Activated CD4-positive, alpha-beta T cell treated with anti-CD3 and anti-CD28 coated beads for 4 hours (primary cell): ENCODE data around the gene MEX3B.
"Not testable (repeated sequence)": the region's sequence is repeated elsewhere in the genome, so short reads cannot be mapped to it uniquely, and the experiment has no call there.

ENCODE experiments used
- DNase-seq, 2 donors: peaks; one replicate each; pipeline ENCODE4 v3.0.0-alpha.2; 2020

MEX3B gene

GRCh38 chr15:82047453-82048400 is 1.9 kb upstream of the MEX3B start:
- no peak for DNase-seq

GRCh38 chr15:82046666-82047452 is 1.0 kb upstream of the MEX3B start:
- peak; percentile 83 to 84 for DNase-seq

DNA sequence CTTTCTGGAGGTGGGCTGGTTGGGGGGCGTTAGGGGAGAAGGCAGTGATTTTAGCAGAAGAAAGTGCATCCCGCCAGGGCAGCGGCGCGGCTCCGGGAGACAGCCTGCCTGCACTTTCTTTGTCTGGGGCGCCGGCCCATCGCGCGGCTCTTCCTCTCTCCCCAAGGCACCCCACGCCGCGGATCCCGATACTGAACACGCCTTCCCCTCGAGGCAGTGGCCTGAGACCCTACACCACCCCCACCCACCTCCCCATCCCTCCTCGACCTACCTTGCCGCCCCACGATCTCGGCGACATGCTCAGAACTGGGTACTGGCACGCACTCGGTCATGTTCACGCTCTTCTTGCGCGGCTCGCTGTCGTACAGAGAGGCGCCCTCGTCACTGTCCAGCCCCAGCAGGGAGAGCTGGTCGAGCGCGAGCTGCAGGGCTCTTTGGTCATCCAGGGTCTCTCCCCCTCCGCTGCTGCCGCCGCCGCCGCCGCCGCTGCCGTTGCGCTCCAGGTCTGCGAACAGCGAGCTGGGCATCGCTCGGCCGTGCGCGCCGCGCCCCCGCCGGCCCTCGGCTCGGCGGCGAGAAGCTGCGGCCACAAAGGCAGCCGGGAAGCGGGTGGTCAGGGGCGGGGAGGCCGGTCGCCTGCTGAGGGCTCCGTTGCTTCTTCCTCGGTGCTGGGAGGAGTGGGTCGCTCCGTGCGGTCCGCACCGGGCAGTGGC is 483 bp downstream of the MEX3B start:
- DNase-seq = peak; percentile 10 to 13

DNA sequence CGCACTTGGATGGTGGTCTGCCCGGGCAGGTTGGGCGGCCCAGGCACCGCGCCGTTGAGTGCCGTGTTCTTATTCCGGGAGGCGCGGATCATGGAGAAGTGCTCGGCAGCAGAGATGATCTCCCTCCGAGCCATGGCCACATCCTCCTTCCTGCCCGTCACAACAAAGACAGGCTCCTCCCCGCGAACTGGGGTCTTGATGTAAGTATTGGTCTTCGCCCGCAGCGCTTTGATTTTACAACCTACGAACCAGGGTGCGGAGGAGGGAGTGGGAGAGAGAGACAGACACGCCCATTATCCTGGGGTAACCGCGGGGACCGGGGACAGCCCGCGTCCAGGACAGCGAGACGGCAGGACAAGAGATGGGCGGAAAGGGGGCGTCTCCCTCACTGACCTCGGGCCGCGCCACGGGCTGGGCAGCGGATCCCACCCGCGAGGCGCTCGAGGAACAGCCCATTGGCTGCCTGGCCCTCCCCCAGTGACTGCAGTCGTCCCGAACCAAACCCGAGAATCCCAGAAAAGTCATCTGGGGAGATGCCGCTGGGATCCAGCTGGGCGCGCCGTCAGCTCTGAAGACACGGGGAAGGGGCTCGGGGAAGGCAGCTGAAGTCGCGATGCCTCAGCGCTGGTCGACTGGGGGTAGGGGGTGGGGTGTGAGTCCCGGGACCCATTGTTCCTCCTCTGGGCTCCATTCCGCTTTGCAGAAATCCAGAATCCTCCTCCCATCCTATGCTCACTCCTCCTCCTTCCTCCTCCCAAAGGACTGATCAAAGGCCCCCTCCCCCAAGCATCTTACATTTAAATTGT is 1.2 kb downstream of the MEX3B start:
- DNase-seq = peak; percentile 28 to 36

GRCh38 chr15:82043796-82044372 is 1.9 kb downstream of the MEX3B start:
- DNase-seq = no peak

DNA sequence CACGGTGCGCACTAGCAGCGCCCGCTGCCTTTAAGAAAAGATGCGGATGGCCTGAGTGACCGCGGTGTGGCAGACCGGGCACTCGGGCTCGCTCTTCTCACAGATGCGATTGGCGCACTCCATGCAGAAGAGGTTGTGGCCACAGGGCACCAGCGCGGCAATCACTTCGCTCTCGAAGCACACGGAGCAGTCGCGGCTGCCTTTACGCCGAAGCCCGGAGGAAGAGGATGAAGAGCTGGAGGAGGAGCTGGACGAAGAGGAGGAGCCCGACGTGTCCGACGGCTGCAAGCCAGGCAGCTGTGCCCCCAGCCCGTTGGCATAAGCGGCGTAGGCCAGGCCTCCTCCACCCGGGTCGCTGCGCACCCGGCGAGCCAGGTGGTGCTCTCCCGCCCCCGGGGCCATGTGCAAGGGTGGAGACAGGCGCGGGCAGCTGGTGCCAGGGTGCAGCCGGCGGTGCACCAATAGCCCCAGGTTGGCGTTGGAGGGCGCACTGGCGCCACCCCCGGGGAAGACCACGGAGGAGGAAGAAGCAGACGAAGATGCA is 2.6 kb downstream of the MEX3B start:
- DNase-seq = no peak

DNA sequence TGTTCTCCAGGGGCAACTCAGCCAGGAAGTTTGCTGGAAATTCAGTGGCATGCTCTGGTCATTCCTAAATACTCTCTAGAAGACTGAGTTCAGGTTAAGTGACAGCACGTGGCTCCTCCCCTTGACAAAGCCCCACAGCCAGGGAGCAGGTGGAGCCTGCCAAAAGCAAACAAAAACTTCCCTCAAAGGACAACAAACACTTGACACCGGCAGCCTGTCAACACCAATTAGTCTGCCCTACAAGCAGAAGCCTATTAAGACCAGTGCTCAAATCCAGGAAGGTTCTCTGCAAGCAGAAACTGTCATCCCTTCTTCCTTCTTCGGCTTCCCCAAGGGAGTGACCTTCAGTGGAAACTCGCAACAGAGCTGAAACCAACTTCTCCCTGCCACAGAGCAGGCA is 5.0 kb downstream of the MEX3B start:
- no peak for DNase-seq

DNA sequence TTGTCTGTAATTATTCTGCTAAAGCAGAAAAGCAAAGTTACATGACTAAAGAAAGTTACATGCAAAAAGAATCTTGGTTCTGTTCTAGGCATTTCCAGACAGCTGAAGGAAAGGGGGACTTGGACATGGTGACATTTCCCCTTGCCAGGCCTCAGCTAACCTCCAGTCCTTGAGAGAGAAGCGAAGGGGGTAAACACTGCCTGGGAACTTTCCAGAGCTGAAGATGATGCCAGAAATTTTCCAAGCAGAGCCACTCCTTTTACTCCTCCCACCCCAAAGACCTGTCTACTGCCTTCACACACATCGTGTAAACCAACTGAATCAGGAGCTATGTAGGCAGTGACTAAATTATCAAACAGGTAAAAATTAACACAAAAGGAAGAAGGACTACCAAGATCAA is 5.4 kb downstream of the MEX3B start:
- DNase-seq = no peak

DNA sequence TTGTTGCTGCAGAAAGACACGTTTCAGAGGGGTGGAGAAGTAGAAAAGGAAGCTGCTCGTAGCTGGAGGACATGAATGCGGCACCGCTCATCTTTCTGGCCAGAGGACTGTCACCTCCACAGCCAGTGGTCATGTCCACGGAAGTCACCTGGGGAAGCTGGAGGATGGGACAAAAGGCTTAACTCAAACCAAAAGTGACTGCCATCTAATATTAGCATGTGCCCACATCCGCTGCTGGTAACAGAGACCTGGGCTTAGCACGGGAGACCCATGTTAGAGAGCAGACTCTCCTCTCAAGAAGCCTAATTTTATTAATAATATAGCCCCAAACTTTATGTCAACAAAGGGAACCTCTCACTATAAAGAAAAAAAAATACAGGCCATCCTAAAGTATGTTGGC is 5.9 kb downstream of the MEX3B start:
- DNase-seq = no peak

- no peak for DNase-seq
These were observed 9.4 kb downstream of the MEX3B start for GRCh38 chr15:82036461-82036860.

GRCh38 chr15:82031871-82032270 is 13.9 kb downstream of the MEX3B start:
- no peak for DNase-seq

DNA sequence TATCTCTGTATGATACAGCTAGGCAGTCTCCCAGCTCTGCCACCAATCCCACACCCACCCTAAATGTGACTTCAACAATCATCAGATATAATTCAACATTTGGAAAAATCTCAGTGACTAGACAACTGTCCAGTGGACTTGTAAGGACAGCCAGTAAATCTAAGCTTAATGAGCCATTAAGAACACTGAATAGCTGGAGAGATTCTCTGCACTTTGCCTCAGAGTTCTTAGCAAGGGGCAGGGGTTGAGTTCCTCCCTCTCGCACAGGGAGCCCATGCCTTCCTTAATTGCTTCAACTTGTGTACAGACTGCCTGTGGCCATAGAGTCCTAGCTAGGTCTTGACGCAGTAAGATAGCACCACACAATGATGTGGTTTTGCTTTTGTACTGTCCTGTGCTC is 15.6 kb downstream of the MEX3B start:
- DNase-seq = no peak

DNA sequence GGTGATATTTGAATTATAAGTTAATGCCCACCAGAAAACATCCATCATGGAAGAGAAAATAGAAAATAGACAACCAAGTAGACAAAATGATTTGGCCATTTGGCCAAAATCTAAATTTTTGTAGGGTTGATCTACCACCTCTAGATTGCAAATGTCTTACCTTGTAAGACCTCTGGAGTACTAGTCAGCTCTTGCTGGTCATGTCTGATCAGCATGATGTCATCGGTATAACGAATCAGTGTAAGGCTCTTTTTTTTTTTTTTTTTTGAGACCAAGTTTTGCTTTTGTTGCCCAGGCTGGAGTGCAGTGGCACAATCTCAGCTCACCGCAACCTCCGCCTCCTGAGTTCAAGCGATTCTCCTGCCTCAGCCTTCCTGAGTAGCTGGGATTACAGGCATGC is 17.7 kb downstream of the MEX3B start:
- DNase-seq = not testable (repeated sequence)

GRCh38 chr15:82021992-82022391 is 23.8 kb downstream of the MEX3B start:
- no peak for DNase-seq

DNA sequence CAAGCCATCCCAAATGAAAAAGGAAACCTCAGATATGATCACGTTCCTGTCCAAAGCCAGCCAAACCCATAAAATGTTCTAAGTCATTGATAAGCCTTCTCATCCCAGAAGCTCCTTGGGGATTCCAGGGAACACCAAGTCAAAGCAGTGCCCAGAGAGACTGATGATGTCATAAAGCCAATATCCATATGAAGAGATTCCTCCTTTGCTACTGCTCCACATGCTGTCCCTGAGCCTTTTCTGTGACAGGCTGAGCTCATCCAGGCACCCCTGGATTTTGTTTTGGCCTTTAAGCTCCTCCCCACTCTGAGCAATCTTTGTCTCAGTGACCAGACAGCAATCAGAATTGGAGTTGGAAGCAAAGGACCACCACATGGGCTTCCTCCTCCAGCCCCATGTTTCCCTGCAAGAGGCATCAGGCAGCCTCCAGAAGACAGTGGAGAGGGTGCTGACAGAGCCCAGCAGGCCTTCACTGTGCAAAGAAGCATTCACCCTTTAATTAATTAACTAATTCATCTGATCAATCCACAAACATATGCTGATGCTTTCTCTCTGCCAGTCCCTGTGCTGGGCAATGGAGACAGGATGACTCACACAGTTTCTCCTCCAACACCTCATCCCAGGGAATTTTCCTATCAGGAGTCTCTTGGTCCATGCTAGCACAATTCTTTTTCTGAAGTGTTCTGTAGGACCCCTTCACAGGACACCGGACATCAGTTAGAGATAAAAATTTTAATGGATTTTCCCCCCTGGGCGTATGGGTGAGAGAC is 25.0 kb downstream of the MEX3B start:
- DNase-seq = no peak

DNA sequence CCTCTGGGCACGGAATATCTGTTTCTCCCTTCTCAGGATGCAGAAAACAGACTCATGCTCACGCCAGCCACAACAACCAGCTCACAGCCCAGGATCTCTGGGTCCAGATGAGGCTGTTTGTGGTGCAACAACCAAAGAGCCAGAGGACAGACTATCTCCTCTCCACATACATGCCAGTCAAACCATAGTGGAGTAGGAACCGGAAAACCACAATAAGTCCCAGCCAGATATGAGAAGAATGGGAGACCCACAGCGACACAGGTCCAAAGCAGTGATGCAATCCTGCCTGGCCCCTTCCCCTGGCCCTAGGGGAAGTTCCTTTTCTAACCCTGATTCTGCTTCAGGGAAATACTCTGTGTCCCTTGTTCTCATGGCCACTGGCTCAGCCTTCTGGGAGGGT is 27.6 kb downstream of the MEX3B start:
- no peak for DNase-seq

- DNase-seq = no peak
These were observed 28.2 kb downstream of the MEX3B start for GRCh38 chr15:82017656-82018055.

DNA sequence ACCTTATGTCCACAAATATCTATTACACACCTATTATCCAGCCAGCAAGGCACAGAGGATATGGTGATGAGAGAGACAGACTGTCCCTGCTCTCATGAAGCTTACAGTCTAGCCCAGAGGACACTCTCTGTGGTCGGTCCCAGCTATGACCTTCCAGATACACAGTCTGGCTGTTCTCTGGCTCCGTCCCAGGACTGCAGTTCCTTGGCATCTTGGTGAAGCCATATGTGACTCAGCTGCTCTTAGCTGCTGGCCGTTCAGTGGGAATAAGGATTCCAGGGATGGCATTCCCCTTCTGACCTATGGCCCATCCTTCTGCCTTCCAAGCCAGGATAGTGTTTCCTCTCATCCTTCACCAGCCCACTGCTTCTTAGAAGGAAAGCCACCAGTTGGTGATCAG is 30.8 kb downstream of the MEX3B start:
- no peak for DNase-seq

- no peak for DNase-seq
These were observed 32.9 kb downstream of the MEX3B start for GRCh38 chr15:82012908-82013307.

DNA sequence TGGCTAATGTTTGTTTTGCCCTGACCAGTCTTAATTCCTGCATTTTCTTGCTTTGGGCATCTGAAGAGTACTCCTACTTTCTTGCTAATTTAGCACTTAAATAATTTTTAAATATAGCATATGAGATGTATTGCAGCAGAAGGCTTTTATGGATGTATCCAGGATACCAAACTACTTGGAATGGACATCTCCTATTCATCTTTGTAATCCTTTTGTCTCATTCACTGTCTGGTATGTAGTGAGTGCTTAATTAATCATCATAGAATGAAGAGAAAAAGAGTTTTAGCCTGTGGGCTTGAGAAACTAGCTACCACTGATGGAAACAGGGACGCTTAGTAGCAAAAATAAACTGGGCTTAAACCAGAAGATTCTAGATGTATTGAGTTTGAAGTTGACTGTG is 40.6 kb downstream of the MEX3B start:
- no peak for DNase-seq

DNA sequence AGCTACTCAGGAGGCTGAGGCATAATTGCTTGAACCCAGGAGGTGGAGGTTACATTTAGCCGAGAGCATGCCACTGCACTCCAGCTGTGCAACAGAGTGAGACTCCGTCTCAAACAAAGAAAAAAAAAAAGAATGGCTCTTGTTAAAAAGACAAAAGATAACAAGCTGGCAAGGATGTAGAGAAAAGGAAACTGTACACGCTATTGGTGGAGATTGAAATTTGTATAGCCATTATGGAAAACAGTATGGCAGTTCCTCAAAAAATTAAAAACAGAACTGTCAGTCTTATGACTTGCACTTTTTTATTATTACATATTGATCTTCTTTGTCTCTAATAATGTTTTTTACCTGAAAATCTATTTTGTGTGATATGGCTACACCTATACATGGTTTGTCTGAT is 41.9 kb downstream of the MEX3B start:
- no peak for DNase-seq
